Hepatocyte (in vitro differentiated cells): ENCODE data around the gene SNX17. TPM values are rescaled to one million over a fixed set of nuclear protein-coding genes. Genes with fewer than 3 reads are reported as not detected.
A peak's percentile ranks its signal among the peaks of the same experiment; 100 is the strongest.

Experiments
- DNase-seq: peaks from one replicate; pipeline ENCODE4 v3.0.0-alpha.2; 2016; ENCODE audit warnings: low spot score
- H2AFZ ChIP-seq: fragments of 200-600 bp; sonication (generic); 2 replicates; pipeline ENCODE4 v1.6.0; 2016; ENCODE audit warnings: antibody characterized with exemption, mild to moderate bottlenecking
- H3K27ac ChIP-seq: fragments of 200-600 bp; sonication (generic); 2 replicates; pipeline ENCODE4 v1.5.1; 2016; ENCODE audit warnings: mild to moderate bottlenecking
- H3K27me3 ChIP-seq: fragments of 200-600 bp; sonication (generic); 2 replicates; pipeline ENCODE4 v1.6.1; 2016
- H3K36me3 ChIP-seq: fragments of 200-600 bp; sonication (generic); replicated peaks from 2 replicates; pipeline ENCODE4 v1.5.1; 2016; ENCODE audit warnings: low read depth; ENCODE audit not compliant: insufficient read depth
- H3K4me1 ChIP-seq: fragments of 200-600 bp; sonication (generic); 2 replicates; pipeline ENCODE4 v1.5.1; 2016; ENCODE audit warnings: mild to moderate bottlenecking, moderate library complexity; ENCODE audit not compliant: insufficient read depth
- H3K4me2 ChIP-seq: fragments of 200-600 bp; sonication (generic); 2 replicates; pipeline ENCODE4 v1.6.0; 2016
- H3K4me3 ChIP-seq: fragments of 200-600 bp; sonication (generic); 2 replicates; pipeline ENCODE4 v1.5.1; 2016; ENCODE audit warnings: mild to moderate bottlenecking
- H3K79me2 ChIP-seq: fragments of 200-600 bp; sonication (generic); 2 replicates; pipeline ENCODE4 v1.6.0; 2017; ENCODE audit warnings: mild to moderate bottlenecking
- H3K9me2 ChIP-seq: fragments of 200-600 bp; sonication (generic); replicated peaks from 2 replicates; pipeline ENCODE4 v1.6.0; 2017; ENCODE audit warnings: mild to moderate bottlenecking; ENCODE audit not compliant: insufficient read depth
- H3K9me3 ChIP-seq: fragments of 200-600 bp; sonication (generic); 2 replicates; pipeline ENCODE4 v1.5.1; 2016; ENCODE audit warnings: low read depth, mild to moderate bottlenecking
- H4K20me1 ChIP-seq: fragments of 200-600 bp; sonication (generic); 2 replicates; pipeline ENCODE4 v1.6.0; 2016; ENCODE audit warnings: mild to moderate bottlenecking; ENCODE audit not compliant: insufficient read depth, poor library complexity, severe bottlenecking
- CTCF ChIP-seq: fragments of 200-600 bp; sonication (generic); IDR thresholded peaks from 2 replicates; pipeline ENCODE4 v1.5.1; 2016; ENCODE audit warnings: antibody characterized with exemption, mild to moderate bottlenecking; ENCODE audit not compliant: poor library complexity
- EZH2 ChIP-seq: fragments of 200-600 bp; sonication (generic); IDR thresholded peaks from 2 replicates; pipeline ENCODE4 v1.6.1; 2016; ENCODE audit warnings: antibody characterized with exemption, mild to moderate bottlenecking, borderline replicate concordance
- EZH2phosphoT487 ChIP-seq: fragments of 200-600 bp; sonication (generic); IDR thresholded peaks from one replicate; pipeline ENCODE4 v1.6.1; 2018; ENCODE audit warnings: antibody characterized with exemption, mild to moderate bottlenecking, low read depth, moderate library complexity; ENCODE audit not compliant: unreplicated experiment, severe bottlenecking
- WGBS: methylation state at CpG from one replicate; pipeline ENCODE4 v1.1.6; 2016; ENCODE audit warnings: low lambda C conversion rate; ENCODE audit errors: missing lambda C conversion rate; 5-methylcytosine and 5-hydroxymethylcytosine counted together
- polyA plus RNA-seq: library from polyadenylated mRNA; unstranded; fragments of >200 nt; fragmentation: Nextera tagmentation; extraction: Ambion mirVana; gene quantifications from 2 replicates; pipeline ENCODE4 v1.2.1, GENCODE V29; 2016
- total RNA-seq: library from RNA; depleted of rRNA; stranded (reverse); fragments of >200 nt; gene quantifications from 2 replicates; pipeline ENCODE4 v1.2.3, GENCODE V29; 2014

The SNX17 gene
- total and polyA plus RNA-seq, 2 experiments from 2014 or later = 81.8 to 109 TPM

DNA sequence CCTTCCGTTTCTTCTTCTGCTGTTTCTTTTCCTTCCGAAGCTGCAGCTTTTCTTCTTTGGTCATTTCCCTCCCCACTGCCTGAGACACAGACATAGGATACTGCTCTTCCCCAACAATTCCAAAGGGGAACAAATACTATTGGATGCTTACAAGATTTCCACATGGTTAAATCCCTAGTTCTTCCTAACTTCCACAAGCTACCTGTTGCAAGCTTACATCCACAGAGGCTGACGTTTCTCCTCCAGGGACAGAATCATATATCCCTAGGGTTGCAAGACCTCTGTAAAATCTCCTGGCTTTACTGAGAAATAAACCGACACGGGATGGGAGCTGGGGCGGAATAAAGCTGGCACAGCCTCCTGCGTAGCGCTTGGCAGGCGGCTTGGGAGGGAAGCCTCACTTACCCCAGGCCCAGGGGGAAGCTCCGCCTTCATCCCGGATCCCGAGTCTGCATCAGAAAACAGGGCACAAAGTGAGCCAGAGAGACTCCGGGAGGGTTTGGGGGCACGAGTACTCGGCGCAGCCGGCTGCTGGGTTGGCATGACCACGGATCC is 868 bp upstream of the SNX17 start:
- Histone ChIP-seq H3K9me2 (no peaks in the 10 kb centered on the region), H3K36me3 (peaks cover 5% of the 10 kb centered on the region), H2AFZ (peak overlapping the region; percentile 83), H3K4me2 (peak overlapping the region; percentile 97), H3K27ac (peak overlapping the region; percentile 87), H3K79me2 (peaks cover 60% of the 10 kb centered on the region), H4K20me1 (peaks cover 5% of the 10 kb centered on the region), H3K27me3 (no peaks in the 10 kb centered on the region), H3K4me3 (peak overlapping the region; percentile 78), H3K4me1 (peaks cover 26% of the 10 kb centered on the region), H3K9me3 (no peaks in the 10 kb centered on the region)
- no peak for TF ChIP-seq EZH2phosphoT487
- no peak for TF ChIP-seq EZH2
- TF ChIP-seq CTCF = no peak
- WGBS = 5% methylated on average over 18 of the region's 18 CpGs
- no peak for DNase-seq

- peak overlapping the region; percentile 60 for H3K4me3 ChIP-seq
- peak; percentile 58 for DNase-seq
- no peaks in the 10 kb centered on the region for H3K9me2 ChIP-seq
- H3K4me1 ChIP-seq = peaks cover 26% of the 10 kb centered on the region
- WGBS = 2% methylated on average over 44 of the region's 46 CpGs
- no peaks in the 10 kb centered on the region for H3K9me3 ChIP-seq
- H3K4me2 ChIP-seq = peak overlapping the region; percentile 95
- H3K27me3 ChIP-seq = no peaks in the 10 kb centered on the region
- H4K20me1 ChIP-seq = peaks cover 5% of the 10 kb centered on the region
- TF ChIP-seq EZH2 (no peak), CTCF (no peak), EZH2phosphoT487 (no peak)
- H2AFZ ChIP-seq = peak overlapping the region; percentile 53
- H3K27ac ChIP-seq = peak overlapping the region; percentile 90
- H3K36me3 ChIP-seq = peaks cover 5% of the 10 kb centered on the region
- H3K79me2 ChIP-seq = peaks cover 69% of the 10 kb centered on the region
Measured at GRCh38 chr2:27370816-27371620, 602 bp downstream of the SNX17 start.

DNA sequence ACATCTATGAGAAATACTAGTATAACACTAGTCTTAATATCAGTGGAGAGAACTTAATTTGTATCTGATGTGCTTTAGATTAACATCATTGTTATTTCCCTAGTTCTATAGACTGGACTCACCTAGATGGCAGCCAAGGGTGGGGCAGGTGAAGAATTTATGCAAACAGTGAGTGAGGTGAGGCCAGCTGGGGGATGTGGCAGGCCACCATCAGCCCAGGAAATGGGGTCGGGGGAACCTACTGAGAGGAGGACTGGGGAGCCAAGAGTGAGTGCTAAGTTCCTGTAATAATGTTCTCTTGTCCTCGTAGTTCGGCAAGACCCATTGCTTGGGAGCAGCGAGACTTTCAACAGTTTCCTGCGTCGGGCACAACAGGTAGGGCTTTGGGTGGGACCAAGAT is 2.5 kb downstream of the SNX17 start:
- TF ChIP-seq CTCF (no peak), EZH2 (no peak), EZH2phosphoT487 (no peak)
- Histone ChIP-seq H3K9me2 (no peaks in the 10 kb centered on the region), H3K36me3 (peaks cover 5% of the 10 kb centered on the region), H3K4me3 (no peak overlapping the region), H3K27me3 (no peaks in the 10 kb centered on the region), H3K4me1 (peaks cover 26% of the 10 kb centered on the region), H3K79me2 (peaks cover 73% of the 10 kb centered on the region), H3K4me2 (peak overlapping the region; percentile 95), H3K9me3 (no peaks in the 10 kb centered on the region), H3K27ac (peak overlapping the region; percentile 90), H2AFZ (no peak overlapping the region), H4K20me1 (peaks cover 5% of the 10 kb centered on the region)
- 96% methylated on average over 6 of the region's 6 CpGs for WGBS
- no peak for DNase-seq
